ENCODE results near the gene GTF3C5. TPM values are rescaled to one million over a fixed set of nuclear protein-coding genes. Genes with fewer than 3 reads are reported as not detected.
"Not testable (repeated sequence)": the region's sequence is repeated elsewhere in the genome, so short reads cannot be mapped to it uniquely, and the experiment has no call there.

Gene GTF3C5
- total RNA-seq, 1 donor from 2014 or later, result 85.4 TPM

- H3K27ac Mint-ChIP-seq, result peak overlapping the region; percentile 87
Measured at GRCh38 chr9:133058071-133058470, 27.3 kb downstream of the GTF3C5 start.

GRCh38 chr9:133058550-133059320 is 27.9 kb downstream of the GTF3C5 start:
- peak overlapping the region; percentile 24 for H3K4me3 Mint-ChIP-seq
- intact Hi-C loops (cut with micrococcal nuclease), result no loop called here
- peaks cover 43% of the 10 kb centered on the region for H3K4me1 Mint-ChIP-seq
- peak overlapping the region; percentile 87 for H3K27ac Mint-ChIP-seq
- H3K9me3 Mint-ChIP-seq, result no peaks in the 10 kb centered on the region
- DNase-seq, result peak; percentile 72
- no peaks in the 10 kb centered on the region for H3K27me3 Mint-ChIP-seq
- H3K36me3 Mint-ChIP-seq (ENCODE audit: low read depth), result peaks cover 24% of the 10 kb centered on the region

More at GRCh38 chr9:133058071-133058470, 27.3 kb downstream of the GTF3C5 start:
- Mint-ChIP-seq H3K36me3 (ENCODE audit: low read depth) (peaks cover 26% of the 10 kb centered on the region), H3K27me3 (no peaks in the 10 kb centered on the region), H3K9me3 (no peaks in the 10 kb centered on the region), H3K4me3 (no peak overlapping the region), H3K4me1 (peaks cover 43% of the 10 kb centered on the region)
- no peak for DNase-seq
- intact Hi-C loops (cut with micrococcal nuclease), result no loop called here

DNA sequence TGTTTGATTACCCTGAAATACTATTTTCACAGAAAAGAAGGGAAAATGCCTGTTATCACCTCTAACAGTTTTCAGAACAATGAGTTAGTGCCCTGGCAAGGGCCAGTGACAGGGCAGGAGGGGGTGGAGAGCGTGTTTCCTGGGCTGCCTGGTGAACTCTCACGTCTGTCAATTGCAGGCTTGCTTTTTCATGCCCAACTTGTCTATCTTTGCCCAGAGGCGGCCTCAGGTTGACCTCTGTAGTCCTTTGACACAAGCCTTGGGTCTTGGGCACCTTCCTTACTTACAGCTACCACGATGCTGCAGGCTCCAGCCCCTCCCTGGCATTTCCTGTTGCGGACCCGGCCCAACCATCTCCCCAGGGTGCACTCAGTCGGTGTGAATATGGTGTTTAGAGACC is 28.8 kb downstream of the GTF3C5 start:
- no peaks in the 10 kb centered on the region for H3K9me3 Mint-ChIP-seq
- no peaks in the 10 kb centered on the region for H3K27me3 Mint-ChIP-seq
- peak overlapping the region; percentile 87 for H3K27ac Mint-ChIP-seq
- H3K4me1 Mint-ChIP-seq, result peaks cover 43% of the 10 kb centered on the region
- H3K36me3 Mint-ChIP-seq (ENCODE audit: low read depth), result peaks cover 18% of the 10 kb centered on the region
- H3K4me3 Mint-ChIP-seq, result peak overlapping the region; percentile 34
- DNase-seq, result peak; percentile 68
- intact Hi-C loops (cut with micrococcal nuclease), result no loop called here

DNA sequence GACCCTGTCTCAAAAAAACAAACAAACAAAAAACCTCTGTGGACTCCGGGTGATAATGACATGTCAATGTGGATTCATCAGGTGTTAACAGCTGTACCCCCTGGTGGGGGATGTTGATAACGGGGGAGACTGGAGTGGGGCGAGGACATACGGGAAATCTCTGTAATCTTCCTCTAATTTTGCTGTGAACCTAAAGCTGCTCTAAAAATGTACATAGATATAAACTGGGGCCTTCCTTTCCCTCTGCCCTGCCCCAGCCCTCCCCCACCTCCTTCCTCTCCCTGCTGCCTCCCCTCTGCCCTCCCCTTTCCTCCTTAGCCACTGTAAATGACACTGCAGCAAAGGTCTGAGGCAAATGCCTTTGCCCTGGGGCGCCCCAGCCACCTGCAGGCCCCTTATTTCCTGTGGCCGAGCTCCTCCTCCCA is 29.6 kb downstream of the GTF3C5 start:
- H3K27me3 Mint-ChIP-seq, result no peaks in the 10 kb centered on the region
- peak; percentile 69 for DNase-seq
- H3K36me3 Mint-ChIP-seq (ENCODE audit: low read depth), result peaks cover 16% of the 10 kb centered on the region
- intact Hi-C loops (cut with micrococcal nuclease), result no loop called here
- peak overlapping the region; percentile 87 for H3K27ac Mint-ChIP-seq
- peaks cover 43% of the 10 kb centered on the region for H3K4me1 Mint-ChIP-seq
- H3K9me3 Mint-ChIP-seq, result no peaks in the 10 kb centered on the region
- peak overlapping the region; percentile 70 for H3K4me3 Mint-ChIP-seq

DNA sequence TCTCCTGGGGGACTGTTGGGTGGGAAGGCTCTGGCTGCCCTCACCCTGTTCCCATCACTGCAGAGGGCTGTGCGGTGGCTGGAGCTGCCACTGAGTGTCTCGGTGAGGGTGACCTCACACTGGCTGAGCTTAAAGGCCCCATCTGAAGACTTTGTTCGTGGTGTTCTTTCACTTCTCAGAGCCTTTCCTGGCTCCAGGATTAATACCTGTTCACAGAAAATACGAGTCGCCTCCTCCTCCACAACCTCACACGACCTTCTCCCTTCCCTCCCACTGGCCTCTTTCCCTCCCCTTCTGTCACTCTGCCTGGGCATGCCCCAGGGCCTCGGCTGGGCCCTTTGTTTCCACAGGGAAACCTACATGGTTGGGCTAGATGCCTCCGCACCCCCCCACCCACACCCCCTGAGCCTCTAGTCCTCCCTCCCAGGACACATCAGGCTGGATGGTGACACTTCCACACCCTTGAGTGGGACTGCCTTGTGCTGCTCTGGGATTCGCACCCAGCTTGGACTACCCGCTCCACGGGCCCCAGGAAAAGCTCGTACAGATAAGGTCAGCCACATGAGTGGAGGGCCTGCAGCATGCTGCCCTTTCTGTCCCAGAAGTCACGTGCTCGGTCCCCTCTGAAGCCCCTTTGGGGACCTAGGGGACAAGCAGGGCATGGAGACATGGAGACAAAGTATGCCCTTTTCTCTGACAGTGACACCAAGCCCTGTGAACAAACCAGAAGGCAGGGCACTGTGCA is 30.4 kb downstream of the GTF3C5 start:
- DNase-seq; intact Hi-C loops (cut with micrococcal nuclease); H3K27me3 Mint-ChIP-seq; H3K36me3 Mint-ChIP-seq (ENCODE audit: low read depth); H3K9me3 Mint-ChIP-seq: not testable (repeated sequence)
- H3K4me3 Mint-ChIP-seq, result peak overlapping the region; percentile 37
- H3K4me1 Mint-ChIP-seq, result peaks cover 39% of the 10 kb centered on the region
- peak overlapping the region; percentile 62 for H3K27ac Mint-ChIP-seq

DNA sequence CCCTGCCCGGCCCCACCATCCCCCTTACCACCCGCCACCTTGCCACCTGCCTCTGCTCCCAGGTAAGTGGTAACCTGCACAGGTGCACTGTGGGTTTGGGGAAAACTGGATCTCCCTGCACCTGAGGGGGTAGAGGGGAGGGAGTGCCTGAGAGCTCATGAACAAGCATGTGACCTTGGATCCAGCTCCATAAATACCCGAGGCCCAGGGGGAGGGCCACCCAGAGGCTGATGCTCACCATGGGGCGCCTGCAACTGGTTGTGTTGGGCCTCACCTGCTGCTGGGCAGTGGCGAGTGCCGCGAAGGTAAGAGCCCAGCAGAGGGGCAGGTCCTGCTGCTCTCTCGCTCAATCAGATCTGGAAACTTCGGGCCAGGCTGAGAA is 31.0 kb downstream of the GTF3C5 start, which contains the start of gene CEL:
CEL (plus strand) TSS at position 218 of the 382 bp plus-strand sequence; CDS start at position 240, 22 bp downstream.
- H3K9me3 Mint-ChIP-seq; intact Hi-C loops (cut with micrococcal nuclease); DNase-seq; H3K27me3 Mint-ChIP-seq; H3K36me3 Mint-ChIP-seq (ENCODE audit: low read depth): not testable (repeated sequence)
- Mint-ChIP-seq H3K4me1 (peaks cover 34% of the 10 kb centered on the region), H3K4me3 (peak within 1 kb of the TSS; percentile 37), H3K27ac (peak within 1 kb of the TSS; percentile 62)

GRCh38 chr9:133062569-133062968 is 31.8 kb downstream of the GTF3C5 start:
- DNase-seq; H3K4me3 Mint-ChIP-seq; H3K27ac Mint-ChIP-seq; H3K9me3 Mint-ChIP-seq; intact Hi-C loops (cut with micrococcal nuclease); H3K27me3 Mint-ChIP-seq; H3K36me3 Mint-ChIP-seq (ENCODE audit: low read depth): not testable (repeated sequence)
- H3K4me1 Mint-ChIP-seq, result peaks cover 29% of the 10 kb centered on the region

- Mint-ChIP-seq H3K4me1 (peaks cover 26% of the 10 kb centered on the region), H3K9me3 (no peaks in the 10 kb centered on the region), H3K27ac (no peak overlapping the region), H3K27me3 (no peaks in the 10 kb centered on the region), H3K36me3 (ENCODE audit: low read depth) (peaks cover 3% of the 10 kb centered on the region), H3K4me3 (no peak overlapping the region)
- intact Hi-C loops (cut with micrococcal nuclease), result no loop called here
- no peak for DNase-seq
Measured at GRCh38 chr9:133063159-133063499, 32.3 kb downstream of the GTF3C5 start.

DNA sequence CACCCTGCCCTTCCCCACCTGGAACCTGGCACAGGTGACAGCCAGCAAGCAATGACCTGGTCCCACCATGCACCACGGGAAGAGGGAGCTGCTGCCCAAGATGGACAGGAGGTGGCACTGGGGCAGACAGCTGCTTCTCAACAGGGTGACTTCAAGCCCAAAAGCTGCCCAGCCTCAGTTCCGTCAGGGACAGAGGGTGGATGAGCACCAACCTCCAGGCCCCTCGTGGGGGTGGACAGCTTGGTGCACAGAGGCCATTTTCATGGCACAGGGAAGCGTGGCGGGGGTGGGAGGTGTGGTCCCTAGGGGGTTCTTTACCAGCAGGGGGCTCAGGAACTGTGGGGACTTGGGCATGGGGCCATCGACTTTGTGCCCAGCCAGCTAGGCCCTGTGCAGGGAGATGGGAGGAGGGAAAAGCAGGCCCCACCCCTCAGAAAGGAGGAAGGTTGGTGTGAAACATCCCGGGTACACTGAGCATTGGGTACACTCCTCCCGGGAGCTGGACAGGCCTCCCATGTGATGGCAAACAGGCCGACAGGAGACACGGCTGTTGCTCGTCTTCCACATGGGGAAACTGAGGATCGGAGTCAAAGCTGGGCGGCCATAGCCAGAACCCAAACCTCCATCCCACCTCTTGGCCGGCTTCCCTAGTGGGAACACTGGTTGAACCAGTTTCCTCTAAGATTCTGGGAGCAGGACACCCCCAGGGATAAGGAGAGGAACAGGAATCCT is 32.9 kb downstream of the GTF3C5 start:
- H3K27ac Mint-ChIP-seq, result no peak overlapping the region
- no peaks in the 10 kb centered on the region for H3K9me3 Mint-ChIP-seq
- no peak for DNase-seq
- no peaks in the 10 kb centered on the region for H3K27me3 Mint-ChIP-seq
- peaks cover 2% of the 10 kb centered on the region for H3K36me3 Mint-ChIP-seq (ENCODE audit: low read depth)
- peaks cover 21% of the 10 kb centered on the region for H3K4me1 Mint-ChIP-seq
- no peak overlapping the region for H3K4me3 Mint-ChIP-seq
- intact Hi-C loops (cut with micrococcal nuclease), result no loop called here

GRCh38 chr9:133064241-133065069 is 33.7 kb downstream of the GTF3C5 start:
- Mint-ChIP-seq H3K27ac (no peak overlapping the region), H3K4me1 (peaks cover 13% of the 10 kb centered on the region), H3K36me3 (ENCODE audit: low read depth) (no peaks in the 10 kb centered on the region), H3K4me3 (no peak overlapping the region), H3K9me3 (no peaks in the 10 kb centered on the region), H3K27me3 (no peaks in the 10 kb centered on the region)
- no peak for DNase-seq
- intact Hi-C loops (cut with micrococcal nuclease), result no loop called here

GRCh38 chr9:133065070-133065388 is 34.2 kb downstream of the GTF3C5 start:
- Mint-ChIP-seq H3K4me3 (no peak overlapping the region), H3K27me3 (no peaks in the 10 kb centered on the region), H3K36me3 (ENCODE audit: low read depth) (no peaks in the 10 kb centered on the region), H3K4me1 (peaks cover 8% of the 10 kb centered on the region), H3K9me3 (no peaks in the 10 kb centered on the region), H3K27ac (no peak overlapping the region)
- intact Hi-C loops (cut with micrococcal nuclease), result no loop called here
- DNase-seq, result no peak

GRCh38 chr9:133066181-133066983 is 35.6 kb downstream of the GTF3C5 start:
- DNase-seq, result no peak
- Mint-ChIP-seq H3K9me3 (no peaks in the 10 kb centered on the region), H3K27me3 (no peaks in the 10 kb centered on the region), H3K4me1 (peaks cover 2% of the 10 kb centered on the region), H3K36me3 (ENCODE audit: low read depth) (no peaks in the 10 kb centered on the region), H3K4me3 (no peak overlapping the region), H3K27ac (no peak overlapping the region)
- intact Hi-C loops (cut with micrococcal nuclease), result no loop called here

DNA sequence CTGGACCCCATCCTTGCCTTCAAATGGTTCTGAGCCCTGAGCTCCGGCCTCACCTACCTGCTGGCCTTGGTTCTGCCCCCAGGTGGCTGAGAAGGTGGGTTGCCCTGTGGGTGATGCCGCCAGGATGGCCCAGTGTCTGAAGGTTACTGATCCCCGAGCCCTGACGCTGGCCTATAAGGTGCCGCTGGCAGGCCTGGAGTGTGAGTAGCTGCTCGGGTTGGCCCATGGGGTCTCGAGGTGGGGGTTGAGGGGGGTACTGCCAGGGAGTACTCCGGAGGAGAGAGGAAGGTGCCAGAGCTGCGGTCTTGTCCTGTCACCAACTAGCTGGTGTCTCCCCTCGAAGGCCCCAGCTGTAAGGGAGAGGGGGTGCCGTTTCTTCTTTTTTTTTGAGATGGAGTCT is 36.2 kb downstream of the GTF3C5 start:
- H3K27me3 Mint-ChIP-seq, result no peaks in the 10 kb centered on the region
- no peak for DNase-seq
- no peaks in the 10 kb centered on the region for H3K9me3 Mint-ChIP-seq
- H3K36me3 Mint-ChIP-seq (ENCODE audit: low read depth), result peaks cover 3% of the 10 kb centered on the region
- H3K4me1 Mint-ChIP-seq, result peaks cover 4% of the 10 kb centered on the region
- H3K4me3 Mint-ChIP-seq, result no peak overlapping the region
- intact Hi-C loops (cut with micrococcal nuclease), result no loop called here
- no peak overlapping the region for H3K27ac Mint-ChIP-seq

Measured in activated CD4-positive, alpha-beta T cell treated with anti-CD3 and anti-CD28 coated beads, Interleukin-2, amount 10 ng/mL, durations not matched to agents 24 days and 14 days (primary cell).